Measurements from ENCODE around the gene ILDR1. TPM values are rescaled to one million over a fixed set of nuclear protein-coding genes. Genes with fewer than 3 reads are reported as not detected.
A peak's percentile ranks its signal among the peaks of the same experiment; 100 is the strongest.

Gene ILDR1
- total and polyA plus RNA-seq, 2 donors from 2014 or later: 11.9 to 17.7 TPM

DNA sequence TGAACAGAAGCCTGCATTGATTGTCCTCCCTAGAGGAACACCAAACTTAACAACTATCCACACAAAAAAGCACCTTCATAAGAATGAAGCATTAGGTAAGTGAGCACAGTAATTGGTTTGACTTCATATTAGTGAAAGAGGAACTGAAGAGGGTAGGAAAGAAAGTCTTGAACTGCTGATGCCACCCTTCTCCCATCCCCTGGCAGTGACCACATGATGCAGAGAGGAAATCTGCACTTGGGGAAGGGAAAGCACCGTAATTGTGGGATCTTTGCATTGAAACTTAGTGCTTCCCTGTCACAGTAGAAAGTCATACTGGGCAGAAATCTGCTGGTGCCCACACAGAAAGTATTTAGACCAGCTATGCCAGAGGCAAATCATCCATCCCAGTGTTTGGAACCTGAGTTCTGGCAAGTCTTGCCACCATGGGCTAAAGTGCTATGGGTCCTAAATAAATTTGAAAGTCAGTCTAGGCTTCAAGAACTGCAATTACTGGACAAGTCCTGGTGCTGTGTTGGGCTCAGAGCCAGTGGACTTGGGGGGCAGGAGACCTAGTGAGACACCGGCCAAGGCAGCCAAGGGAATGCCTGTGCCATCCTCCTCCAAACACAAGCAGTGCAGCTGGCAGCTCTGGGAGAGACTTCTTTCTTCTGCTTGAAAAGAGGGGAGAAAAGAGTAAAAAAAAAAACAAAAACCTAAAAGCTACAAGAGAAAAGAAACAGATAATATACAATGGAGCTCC lies 64.2 kb downstream of the ILDR1 start:
- H3K27me3 ChIP-seq (ENCODE audit: control insufficient read depth, insufficient read depth, low read length): no peaks in the 10 kb centered on the region
- H3K9me3 ChIP-seq (ENCODE audit: control insufficient read depth in 2 of 3, insufficient read depth in 1 of 3, low read length in 3 of 3): peaks cover 0 to 4% (median 0%) of the 10 kb centered on the region in 3 donors
- no peaks in the 10 kb centered on the region for H3K36me3 ChIP-seq (ENCODE audit: control insufficient read depth in 2 of 3, insufficient read depth in 3 of 3, low read length in 3 of 3)
- FAIRE-seq (no peak), DNase-seq (no peak)
- intact Hi-C loops (cut with DNase I): no loop called here
- H3K27ac ChIP-seq (ENCODE audit: low read depth in 2 of 2, low read length in 2 of 2): no peak overlapping the region
- no peak overlapping the region for H3K4me3 ChIP-seq (ENCODE audit: low read length in 3 of 3)
- no peak overlapping the region for H3K9ac ChIP-seq (ENCODE audit: low read length in 3 of 3)
- no peaks in the 10 kb centered on the region for H3K4me1 ChIP-seq (ENCODE audit: control insufficient read depth in 2 of 3, insufficient read depth in 2 of 3, low read depth in 1 of 3, low read length in 3 of 3)
- no peak for TF ChIP-seq CTCF (IDR thresholded peaks at IDR 0.05; ENCODE audit: borderline replicate concordance, extremely low read depth, insufficient read depth)

- no peak overlapping the region for H3K9ac ChIP-seq (ENCODE audit: low read length in 3 of 3)
These were observed 65.7 kb downstream of the ILDR1 start for GRCh38 chr3:121956363-121956762.

DNA sequence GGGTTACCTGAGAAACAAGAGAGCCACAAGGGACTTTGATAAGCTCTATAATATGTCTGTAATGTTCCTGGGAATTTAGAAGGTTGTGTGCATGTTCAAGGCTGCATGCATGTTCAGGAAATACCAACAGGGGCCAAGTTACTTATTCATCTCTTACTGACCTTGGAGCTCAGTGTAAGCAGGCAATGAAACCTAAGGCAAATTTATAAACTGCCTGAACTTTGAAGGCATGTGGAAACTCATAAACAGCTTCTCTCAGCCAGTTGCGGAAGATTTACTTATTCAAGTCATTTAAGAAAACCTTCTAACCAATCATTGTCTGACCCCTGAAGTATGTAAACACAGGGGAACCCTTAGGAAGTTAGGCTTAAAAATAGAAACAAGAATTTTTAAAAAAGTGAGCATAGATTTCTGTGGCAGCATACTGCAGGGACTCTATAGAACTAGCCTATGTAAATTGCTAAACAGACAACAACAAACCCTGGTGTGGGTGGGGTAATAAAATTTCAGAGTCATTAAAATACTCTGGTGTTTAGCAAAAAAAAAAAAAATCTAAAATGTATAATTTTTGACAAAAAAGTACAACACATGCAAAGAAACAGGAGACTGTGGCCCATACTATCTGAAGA lies 70.6 kb downstream of the ILDR1 start:
- peaks cover 0 to 7% (median 0%) of the 10 kb centered on the region in 3 donors for H3K9me3 ChIP-seq (ENCODE audit: control insufficient read depth in 2 of 3, insufficient read depth in 1 of 3, low read length in 3 of 3)
- DNase-seq (peak in 3 of 5 donors; percentile 14 to 61 (median 46)), FAIRE-seq (peak; percentile 35)
- TF ChIP-seq CTCF (IDR thresholded peaks at IDR 0.05; ENCODE audit: borderline replicate concordance, extremely low read depth, insufficient read depth): no peak
- intact Hi-C loops (cut with DNase I): no loop called here
- no peaks in the 10 kb centered on the region for H3K27me3 ChIP-seq (ENCODE audit: control insufficient read depth, insufficient read depth, low read length)
- H3K4me1 ChIP-seq (ENCODE audit: control insufficient read depth in 2 of 3, insufficient read depth in 2 of 3, low read depth in 1 of 3, low read length in 3 of 3): peaks cover 0 to 11% (median 4%) of the 10 kb centered on the region in 3 donors
- H3K27ac ChIP-seq (ENCODE audit: low read depth in 2 of 2, low read length in 2 of 2): peak overlapping the region; percentile 61 to 84
- H3K4me3 ChIP-seq (ENCODE audit: low read length in 3 of 3): no peak overlapping the region
- H3K9ac ChIP-seq (ENCODE audit: low read length in 3 of 3): no peak overlapping the region
- H3K36me3 ChIP-seq (ENCODE audit: control insufficient read depth in 2 of 3, insufficient read depth in 3 of 3, low read length in 3 of 3): no peaks in the 10 kb centered on the region

More at GRCh38 chr3:121956363-121956762, 65.7 kb downstream of the ILDR1 start:
- DNase-seq (no peak), FAIRE-seq (no peak)
- TF ChIP-seq CTCF (IDR thresholded peaks at IDR 0.05; ENCODE audit: borderline replicate concordance, extremely low read depth, insufficient read depth): no peak
- H3K36me3 ChIP-seq (ENCODE audit: control insufficient read depth in 2 of 3, insufficient read depth in 3 of 3, low read length in 3 of 3): no peaks in the 10 kb centered on the region
- H3K27me3 ChIP-seq (ENCODE audit: control insufficient read depth, insufficient read depth, low read length): no peaks in the 10 kb centered on the region
- H3K27ac ChIP-seq (ENCODE audit: low read depth in 2 of 2, low read length in 2 of 2): no peak overlapping the region
- H3K4me1 ChIP-seq (ENCODE audit: control insufficient read depth in 2 of 3, insufficient read depth in 2 of 3, low read depth in 1 of 3, low read length in 3 of 3): no peaks in the 10 kb centered on the region
- H3K4me3 ChIP-seq (ENCODE audit: low read length in 3 of 3): no peak overlapping the region
- peaks cover 0 to 7% (median 0%) of the 10 kb centered on the region in 3 donors for H3K9me3 ChIP-seq (ENCODE audit: control insufficient read depth in 2 of 3, insufficient read depth in 1 of 3, low read length in 3 of 3)
- intact Hi-C loops (cut with DNase I): no loop called here

Measured in kidney (tissue), 14 donors.